SW 1271 (cell line): Measurements from ENCODE around the gene SH3GL2.

Source experiments
- DNase-seq, 2 experiments: peaks; one replicate each; lab custom pipeline; 2025; lab: John Stamatoyannopoulos, UW

SH3GL2 gene

DNA sequence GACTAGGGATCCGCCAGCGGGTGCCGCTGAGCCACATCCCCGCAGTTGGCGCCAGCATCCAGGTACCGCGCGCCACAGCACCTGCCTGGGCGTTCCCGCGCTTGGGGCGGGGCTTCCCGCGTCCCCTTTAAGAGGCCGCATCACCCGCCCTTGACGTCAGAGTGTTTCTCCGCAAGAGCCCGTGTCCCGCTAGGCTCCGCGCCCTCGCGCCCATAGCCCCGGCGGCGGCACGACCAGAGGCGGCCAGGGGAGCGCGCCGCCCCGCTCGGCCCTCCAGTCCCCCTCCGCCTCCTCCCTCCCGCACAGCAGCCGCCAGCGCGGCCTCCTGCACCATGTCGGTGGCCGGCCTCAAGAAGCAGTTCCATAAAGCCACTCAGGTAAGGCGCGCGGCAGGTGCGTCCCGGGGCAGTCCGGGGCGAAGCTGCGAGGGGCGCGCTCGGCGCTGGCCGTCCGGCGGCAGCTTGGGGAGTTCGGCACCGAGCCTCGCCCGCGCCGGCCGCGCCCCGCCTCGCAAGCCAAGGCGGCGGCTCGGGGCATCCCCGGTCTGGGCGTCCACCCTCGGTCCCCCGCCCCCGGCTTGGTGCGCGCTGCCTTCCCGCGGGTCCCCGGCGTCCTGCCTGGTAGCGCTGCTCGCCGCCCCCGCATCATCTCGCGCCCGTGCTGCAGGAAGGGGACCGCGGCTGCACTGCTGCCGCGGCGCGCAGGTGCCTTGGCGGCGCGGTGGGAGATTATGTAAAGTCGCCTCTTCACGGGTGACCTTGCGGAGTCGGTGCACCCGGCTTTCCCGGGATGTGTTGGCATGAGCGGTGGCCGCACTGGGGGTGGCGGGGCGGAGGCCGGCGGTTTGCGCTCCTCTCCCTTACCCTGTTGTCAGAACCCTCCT is at the start of gene SH3GL2:
TSS of gene SH3GL2 (plus strand) at position 156 of the 883 bp plus-strand sequence.
- DNase-seq = no peak

DNA sequence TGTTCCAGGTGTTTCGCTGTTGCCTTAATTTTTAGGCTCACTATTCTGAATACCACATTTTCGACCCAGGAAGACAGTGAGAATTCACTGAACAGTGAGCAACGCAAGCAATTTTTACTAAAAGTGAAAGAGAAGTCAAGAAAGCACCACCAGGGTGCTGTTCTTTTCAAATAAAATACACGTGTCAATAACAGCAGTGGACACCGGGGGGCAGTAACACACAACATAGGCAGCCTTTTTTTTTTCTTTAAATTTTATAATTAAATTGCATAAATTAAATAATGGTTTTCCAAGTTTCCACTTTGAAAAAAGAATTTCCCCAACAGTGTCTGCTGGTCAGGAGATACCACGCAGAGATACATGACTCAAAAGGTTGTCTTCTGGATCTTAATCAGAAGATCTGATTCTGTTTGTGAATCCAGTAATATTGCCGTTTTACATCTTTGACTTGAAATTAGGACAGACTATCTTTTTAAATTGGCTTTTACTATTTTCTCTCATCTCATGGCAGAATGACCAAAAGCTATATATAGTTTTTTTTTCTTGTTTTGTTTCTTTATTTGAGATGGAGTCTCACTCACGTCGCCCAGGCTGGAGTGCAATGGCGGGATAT is 47.1 kb upstream of the SH3GL2 start:
- DNase-seq = no peak

DNA sequence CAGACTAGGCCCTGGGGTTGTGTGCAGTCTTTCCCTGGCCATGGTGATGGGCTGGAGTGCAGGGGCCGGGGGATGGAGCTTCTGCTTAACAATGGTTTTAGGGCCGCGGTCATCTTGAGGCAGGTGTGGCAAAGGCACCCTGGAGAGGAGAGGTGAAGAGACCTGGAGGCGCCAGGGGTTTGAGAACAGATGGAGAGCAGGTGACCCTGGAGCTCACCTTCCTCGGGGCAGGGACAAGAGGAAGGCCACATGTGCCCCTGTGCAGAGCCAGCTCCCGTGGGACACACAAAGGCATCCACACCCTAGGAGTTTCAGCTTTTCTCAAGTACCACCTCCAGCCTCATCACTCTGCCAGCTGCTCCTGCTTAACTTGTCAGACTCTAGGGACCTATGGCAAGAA is 46.4 kb upstream of the SH3GL2 start:
- DNase-seq = no peak

DNA sequence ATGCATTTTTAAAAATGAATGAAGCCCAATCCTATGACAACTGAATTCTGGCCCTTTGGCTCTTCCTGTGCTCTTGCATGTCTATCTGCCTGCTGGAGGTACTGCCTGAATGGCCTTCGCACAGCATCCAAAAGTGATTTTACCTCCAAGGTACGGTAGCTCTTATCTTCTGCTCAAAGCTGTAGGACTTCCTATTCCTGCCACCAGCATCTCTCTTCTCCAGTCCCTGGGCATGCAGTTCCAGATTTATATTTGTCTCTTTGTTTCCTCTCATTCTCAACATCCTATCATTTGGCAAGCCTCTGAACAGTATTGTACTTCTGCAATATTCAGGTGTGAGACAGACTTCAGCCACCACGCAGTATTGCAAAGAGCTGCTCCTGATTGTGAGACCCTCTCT is 43.7 kb upstream of the SH3GL2 start:
- DNase-seq = no peak

DNA sequence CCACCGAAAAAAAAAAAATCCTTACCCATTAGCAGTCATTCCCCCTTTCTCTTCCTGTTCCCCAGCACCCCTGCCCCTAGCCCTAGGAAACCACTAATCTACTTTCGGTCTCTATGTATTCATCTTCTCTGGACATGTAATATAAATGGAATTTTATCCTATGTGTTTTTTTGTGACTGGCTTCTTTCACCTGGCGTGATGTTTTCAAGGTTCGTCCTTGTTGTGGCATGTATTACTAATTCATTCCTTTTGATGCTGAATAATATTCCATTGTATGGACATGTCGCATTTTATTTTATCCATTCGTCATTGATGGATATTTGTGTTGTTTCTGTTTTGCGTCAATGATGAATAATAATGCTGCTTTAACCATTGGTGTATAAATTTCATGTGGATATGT is 42.8 kb upstream of the SH3GL2 start:
- no peak for DNase-seq

DNA sequence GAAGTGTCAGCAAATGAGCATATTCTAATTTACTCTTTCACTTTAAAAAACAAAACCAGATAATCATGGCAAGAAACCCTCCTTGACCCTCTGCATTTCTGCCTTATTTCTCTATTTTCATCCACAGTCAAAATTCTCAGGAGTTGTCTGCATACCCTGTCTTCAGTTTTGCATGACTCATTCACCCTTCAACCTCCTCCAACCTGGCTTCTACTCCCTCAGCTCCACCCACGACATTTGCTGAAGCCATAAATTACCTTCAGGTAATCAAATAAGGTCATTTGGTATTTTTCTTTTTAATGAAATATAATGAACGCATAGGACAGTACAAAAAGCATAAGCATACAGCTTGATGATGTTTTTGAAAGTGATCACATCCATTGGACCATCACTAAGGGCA is 27.8 kb upstream of the SH3GL2 start:
- DNase-seq = no peak

DNA sequence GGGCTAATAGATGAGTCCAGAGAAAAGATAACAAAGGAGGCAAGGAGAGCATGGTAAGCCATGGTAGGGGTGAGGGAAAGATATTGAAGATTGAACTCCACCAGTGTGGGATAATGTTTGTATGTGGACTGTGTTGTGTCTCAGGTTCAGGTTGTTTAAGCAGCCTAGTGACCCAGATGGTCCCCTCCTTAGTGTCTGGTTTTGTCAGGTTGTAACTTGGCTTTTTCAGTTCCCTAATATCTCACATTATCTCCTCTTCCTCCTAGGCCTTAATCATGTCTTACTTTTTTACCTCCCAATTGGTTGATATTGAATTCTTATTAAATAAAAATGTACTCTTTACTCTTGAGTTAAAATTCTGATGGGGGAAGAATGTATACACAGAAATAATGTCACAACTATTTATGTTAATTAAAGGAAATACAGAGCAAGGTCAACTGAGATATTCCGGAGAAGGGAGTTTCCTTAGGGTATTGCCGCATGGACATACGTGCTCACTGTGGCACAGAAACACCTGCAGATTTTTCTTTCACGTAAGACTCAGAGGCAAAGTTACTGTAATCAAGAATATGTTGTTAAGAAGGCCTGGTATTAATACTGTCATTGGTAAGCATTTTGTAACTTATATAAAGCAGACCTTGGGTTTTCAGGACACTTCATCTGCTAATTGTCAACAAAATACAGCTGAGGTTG is 23.4 kb upstream of the SH3GL2 start:
- no peak for DNase-seq

DNA sequence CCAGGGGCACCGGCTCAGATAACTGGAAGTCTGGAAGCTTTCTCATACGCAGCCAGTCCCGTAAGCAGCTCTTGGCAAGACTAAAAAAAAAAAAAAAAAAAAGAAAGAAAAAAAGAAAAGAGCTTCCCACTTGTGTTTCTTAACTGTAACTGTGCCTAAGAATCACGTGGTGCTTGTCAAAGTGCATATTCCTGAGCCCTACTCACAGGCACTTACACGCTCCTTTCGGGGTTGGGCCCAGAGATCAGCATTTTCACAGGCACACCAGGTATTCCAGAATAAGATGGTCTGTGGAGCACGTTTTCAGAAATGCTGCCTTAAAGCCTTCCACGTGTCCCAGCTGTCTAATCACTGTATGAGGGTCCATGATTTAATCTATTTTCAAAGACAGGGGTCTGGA is 22.6 kb upstream of the SH3GL2 start:
- DNase-seq = no peak

DNA sequence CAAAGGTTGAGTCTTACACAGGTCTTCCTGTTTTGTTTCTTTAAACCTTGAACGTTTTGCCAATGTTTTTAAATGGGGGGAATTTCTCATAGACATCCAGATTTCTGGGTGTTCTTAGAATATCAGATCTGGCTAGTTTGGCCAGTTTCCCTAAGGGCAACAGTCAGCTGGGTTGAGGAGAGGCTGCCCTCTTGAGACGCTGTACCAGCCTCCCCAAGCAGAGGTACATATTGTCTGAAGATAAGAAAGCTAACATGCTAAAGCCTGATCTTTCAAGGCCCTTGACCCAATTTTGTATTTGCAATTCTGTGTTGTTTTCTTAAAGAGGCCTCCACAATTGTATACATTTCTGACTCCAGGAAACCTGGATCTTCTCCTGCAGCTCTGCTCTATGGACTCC is 21.9 kb upstream of the SH3GL2 start:
- DNase-seq = no peak

DNA sequence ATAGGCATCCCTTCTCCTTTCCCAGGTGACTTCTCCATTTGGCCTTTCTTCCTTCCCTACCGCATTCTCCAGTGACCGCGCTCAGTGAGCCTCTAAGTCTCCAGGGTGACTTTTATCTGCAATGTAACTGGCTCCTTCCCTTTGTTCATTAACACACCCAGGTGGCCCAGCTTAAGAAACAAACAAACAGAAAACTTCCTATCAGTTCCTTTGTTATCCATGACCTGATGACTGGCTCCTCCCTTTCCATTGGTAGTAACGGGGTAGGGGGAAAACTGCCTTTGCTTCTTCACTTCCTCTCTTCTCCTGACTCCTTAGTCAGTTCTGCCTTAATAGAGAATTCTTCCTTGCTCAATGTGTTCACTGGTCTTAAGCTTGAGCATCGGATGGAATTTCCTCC is 7.0 kb upstream of the SH3GL2 start:
- no peak for DNase-seq

DNA sequence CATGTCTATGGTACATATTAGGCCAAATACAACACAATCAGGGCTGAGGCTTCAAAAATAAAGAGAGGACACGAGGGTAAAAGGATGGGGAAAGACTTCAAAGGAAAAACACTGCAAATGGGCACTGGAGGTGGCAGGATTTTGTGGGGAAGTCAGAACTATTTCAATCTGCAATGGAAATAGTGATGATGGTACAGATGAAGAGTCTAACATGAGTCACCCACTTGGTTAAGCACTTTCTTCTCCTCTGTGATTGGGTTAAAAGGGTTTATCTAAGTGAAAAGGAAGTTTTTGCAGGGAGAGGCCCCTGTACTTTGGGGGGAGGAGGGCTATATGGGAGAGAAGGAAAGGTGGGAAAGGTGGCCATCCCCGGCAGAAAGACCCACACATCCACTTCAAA is 4.5 kb upstream of the SH3GL2 start:
- no peak for DNase-seq

DNA sequence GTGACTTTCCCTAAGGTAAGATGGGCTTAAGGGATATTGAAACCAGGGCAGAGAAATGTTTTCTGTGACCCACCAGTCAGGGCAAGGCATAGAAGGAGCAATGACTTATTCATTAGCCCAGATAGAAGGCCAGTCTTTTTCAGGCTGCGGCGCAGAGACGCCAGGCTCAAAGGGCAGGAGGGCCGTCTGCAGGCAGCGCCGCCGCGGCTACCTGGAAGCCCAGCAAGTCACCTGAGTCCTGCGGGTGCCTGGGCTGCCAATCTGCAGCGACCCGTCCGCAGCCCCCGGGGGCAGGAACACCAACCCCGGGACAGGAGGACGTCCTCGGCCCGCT is 322 bp upstream of the SH3GL2 start:
- no peak for DNase-seq

DNA sequence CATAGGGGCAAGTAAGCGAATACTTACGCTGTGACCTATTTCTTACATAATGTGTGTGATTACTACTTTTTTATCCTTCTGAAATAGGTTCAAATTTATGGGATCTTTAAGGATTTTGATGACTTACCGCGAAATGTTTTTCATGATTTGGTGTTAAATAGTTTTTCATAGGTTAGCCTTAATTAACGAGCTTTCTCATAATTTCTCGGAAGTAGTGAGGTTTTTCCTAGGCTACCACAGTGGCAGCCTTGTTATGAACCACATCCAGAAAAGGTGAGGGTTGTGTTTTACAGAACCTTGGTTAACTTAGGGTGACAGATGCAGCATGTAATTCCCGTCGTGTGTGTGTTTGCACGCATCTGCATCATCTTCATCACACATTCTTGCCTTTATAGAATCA is 1.3 kb downstream of the SH3GL2 start:
- no peak for DNase-seq

DNA sequence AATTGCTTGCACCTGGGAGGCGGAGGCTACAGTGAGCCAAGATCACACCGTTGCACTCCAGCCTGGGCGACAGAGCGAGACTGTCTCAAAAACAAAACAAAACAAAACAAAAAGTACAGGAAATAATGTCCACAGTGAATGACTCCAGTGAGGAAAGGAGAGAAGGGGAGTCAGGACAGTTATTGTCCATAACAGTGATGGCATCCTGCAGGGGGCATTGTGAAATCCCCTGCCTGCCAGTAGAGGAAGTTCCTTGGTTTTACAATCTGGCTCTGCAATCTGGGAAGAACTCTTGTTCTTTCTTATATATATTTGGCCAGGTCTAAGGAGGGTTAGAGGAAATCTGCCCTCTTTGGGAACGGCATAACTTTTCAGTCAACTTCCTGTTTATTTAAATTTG is 8.2 kb downstream of the SH3GL2 start:
- DNase-seq = no peak

DNA sequence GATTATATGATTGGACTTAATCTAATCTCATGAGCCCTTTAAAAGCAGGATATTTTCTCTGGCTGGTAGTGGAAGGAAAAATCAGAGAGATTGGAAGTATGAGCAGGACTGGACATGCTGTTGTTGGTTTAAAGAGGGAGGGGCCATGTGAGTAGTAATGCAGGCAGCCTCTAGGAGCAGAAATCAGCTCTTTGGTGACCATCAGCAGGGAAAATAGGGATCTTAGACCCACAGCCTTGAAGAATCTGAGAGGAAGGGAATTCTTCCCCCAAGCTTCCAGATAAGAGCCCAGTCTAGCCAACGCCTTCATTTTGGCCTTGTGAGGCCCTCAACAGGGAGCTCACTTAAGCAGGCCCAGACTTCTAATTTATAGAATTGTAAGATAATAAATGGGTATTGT is 9.5 kb downstream of the SH3GL2 start:
- no peak for DNase-seq

DNA sequence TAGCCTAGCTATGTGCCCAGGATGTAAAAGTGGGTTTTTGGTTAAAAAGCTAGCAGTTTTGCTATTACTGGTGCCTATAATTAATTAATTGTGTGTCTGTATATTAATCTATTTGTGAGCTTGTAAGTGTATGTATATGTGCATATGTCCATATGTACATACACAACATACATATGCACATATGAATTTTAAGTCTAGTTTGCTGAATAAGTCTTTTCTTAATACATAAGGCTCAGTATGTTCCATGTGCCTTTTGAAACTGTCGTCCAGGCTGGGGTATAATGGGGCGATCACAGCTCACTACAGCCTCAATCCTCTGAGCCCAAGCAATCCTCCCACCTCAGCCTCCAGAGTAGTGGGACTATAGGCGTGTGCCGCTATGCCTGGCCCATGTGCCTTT is 10.1 kb downstream of the SH3GL2 start:
- no peak for DNase-seq

DNA sequence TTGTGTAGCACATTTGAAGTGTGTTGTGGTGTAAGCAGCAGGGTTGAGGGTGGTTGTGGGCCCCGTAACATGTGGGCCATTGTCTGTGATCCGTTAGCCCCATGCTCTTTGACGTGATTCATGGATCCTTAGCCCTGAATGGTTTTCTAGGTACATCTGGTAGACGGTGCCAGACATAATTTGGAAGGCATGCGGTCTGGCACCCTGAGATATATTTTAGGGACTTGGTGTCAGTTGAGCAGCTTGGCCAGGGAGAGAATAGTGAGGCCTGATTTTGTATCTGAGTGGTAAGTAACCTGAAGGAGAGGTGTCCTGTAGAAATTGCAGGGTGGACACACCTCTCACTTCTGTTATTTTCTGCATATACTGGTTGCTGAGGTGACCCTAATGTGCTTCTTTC is 10.9 kb downstream of the SH3GL2 start:
- DNase-seq = no peak

DNA sequence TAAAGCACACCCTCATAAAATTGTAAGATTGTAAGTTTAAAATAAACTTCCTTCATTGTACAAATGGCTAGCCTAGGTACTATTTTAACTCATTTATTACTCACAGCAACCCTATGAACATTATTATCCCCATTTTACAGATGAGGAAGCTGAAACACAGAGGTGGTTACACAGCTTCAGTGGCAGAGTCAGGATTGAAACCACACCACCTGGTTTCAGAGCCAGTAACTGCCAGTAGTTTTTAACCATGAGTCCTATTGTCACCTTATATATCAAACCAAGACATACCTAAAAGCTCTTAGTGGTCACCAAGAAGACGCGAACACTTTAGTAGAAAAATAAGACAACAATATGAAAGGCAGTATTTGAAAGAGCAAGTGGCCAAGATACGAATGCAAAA is 16.1 kb downstream of the SH3GL2 start:
- DNase-seq = no peak

DNA sequence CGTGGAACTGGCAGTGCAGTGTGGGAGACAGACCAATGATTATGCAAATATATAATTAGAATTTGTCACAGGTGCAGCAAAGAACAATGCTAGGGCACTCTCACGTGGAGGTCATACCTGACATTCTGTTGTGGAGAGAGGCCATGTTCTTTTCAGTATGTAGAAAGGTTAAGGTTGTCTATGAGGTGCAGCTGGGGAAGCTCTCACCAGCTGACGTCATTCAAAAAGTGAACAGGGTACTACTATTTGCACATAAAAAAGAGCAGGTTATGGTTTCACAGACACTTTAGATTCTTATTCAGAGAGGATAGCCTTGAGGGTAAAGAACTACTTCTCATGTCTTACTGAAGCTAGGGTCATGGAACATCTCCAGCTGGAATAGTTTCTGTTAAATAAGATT is 19.1 kb downstream of the SH3GL2 start:
- no peak for DNase-seq

DNA sequence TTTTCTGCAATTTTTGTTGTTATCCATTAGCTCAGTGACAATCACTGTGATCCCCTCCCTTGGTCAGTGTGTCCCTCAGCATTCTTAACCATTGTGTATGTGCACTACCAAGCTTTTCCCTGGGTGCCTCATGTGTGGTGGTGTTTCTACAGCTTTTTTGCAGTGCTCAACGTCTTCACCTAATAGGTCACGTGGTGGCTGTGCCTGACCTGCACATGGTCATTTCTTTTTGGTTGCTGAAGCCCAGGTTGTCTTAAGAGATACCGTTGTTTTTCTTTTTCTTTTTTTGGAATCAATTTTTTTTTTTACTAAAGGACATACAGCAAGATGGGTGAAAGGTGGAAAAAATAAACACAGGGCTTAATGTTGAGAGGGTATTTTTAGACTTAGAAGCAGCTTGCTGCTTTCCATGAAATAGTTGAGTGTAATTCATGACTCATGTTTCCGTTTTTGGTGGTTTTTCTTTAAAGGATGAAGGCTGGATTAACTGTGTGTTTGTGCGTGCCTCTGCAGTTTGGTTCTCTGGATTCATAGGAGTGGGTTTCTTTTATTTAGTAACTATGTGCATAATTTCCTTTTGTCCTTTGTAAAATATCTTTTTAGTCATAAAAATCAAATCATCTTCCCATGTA is 22.2 kb downstream of the SH3GL2 start:
- no peak for DNase-seq

DNA sequence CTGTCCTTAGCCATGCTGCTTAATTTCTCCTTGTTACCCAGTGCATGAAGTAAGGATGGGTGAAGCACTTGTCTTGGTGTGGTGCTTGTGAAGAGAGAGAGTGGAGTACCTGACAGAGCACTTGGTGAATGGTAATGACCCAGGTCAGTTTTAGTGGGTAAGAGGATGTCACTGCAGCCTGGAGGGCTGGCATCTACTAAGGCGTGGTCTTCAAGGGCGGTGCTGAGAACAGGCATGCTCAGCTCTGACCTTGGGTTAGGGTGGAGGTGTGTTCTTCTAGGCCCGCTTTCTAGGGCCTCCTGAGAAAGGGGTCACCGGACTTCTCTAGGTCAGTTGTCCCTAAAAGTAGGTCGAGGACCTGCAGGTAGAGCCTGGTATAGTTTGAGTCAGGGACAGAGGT is 25.7 kb downstream of the SH3GL2 start:
- DNase-seq = no peak

DNA sequence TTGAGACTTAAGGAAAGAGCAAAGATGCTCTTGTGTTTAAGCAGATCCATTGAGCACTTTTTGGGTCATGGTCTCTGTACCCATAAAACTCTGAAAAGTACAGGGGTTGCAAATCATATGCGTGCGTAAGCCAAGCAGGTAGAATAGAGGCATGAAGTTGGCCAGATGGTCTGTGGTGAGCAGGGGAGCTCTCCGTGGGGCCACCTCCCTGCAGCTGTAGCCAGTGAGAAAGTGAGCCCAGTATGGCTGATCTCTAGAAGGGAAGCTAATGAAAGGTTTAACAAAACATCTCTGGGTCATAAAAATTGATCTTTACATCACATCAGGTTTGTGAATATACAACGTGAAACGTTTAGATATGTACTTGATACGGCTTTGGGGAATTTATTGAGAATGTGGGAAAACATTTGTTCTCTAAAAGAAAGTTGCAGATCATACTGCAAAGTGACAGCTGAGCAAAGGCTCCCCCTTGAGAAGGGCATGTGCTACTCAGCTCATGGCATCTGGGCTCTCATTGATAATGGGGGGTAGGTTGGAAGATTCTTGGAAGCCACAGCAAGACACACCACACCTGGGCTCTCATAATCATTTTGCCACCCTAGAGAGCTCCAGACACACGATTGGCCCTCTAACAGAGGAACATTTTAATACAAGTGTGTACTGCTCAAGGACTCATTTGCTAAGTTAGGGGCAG is 30.6 kb downstream of the SH3GL2 start:
- no peak for DNase-seq
